Left renal cortex interstitium (tissue), 4 donors: Measurements from ENCODE around the gene SAP130. TPM values are rescaled to one million over a fixed set of nuclear protein-coding genes. Genes with fewer than 3 reads are reported as not detected.

Experiments used
- DNase-seq, 4 donors: peaks; one replicate each; pipeline ENCODE4 v3.0.0-alpha.2; 2013; ENCODE audit warnings: low read depth in 4 of 4, low spot score in 2 of 4, missing footprints in 1 of 4
- polyA plus RNA-seq, 4 donors: library from polyadenylated mRNA; unstranded; fragments of 120-200 nt; gene quantifications; one replicate each; pipeline ENCODE4 v1.2.1, GENCODE V29; 2013; ENCODE audit not compliant: insufficient read length in 4 of 4

The SAP130 gene
- polyA plus RNA-seq, 4 donors: 24.6 to 30.6 (median 25.9) TPM

- DNase-seq: no peak
Measured at GRCh38 chr2:127901339-127902056, 126.4 kb downstream of the SAP130 start.

- no peak for DNase-seq
Measured at GRCh38 chr2:127897531-127898211, 130.2 kb downstream of the SAP130 start.

- no peak for DNase-seq
Measured at GRCh38 chr2:127893494-127893893, 134.4 kb downstream of the SAP130 start.

GRCh38 chr2:127893033-127893432, 134.8 kb downstream of the SAP130 start:
- no peak for DNase-seq

- no peak for DNase-seq
Measured at GRCh38 chr2:127891811-127892210, 136.0 kb downstream of the SAP130 start.

Other genes starting within 250 kb of the SAP130 start
- gene WDR33, start 216.9 kb downstream of the SAP130 start, polyA plus RNA-seq: 10 to 100 TPM; 45.3 to 65.9 (median 54.4) TPM
- 10 to 100 TPM; 34.8 to 38.9 (median 36.5) TPM for gene POLR2D, start 169.9 kb downstream of the SAP130 start, polyA plus RNA-seq
- 10 to 100 TPM; 25.7 to 28.8 (median 27.4) TPM for gene AMMECR1L, start 142.1 kb downstream of the SAP130 start, polyA plus RNA-seq
- 10 to 100 TPM; 34.5 to 42.8 (median 36.5) TPM for gene UGGT1, start 63.1 kb upstream of the SAP130 start, polyA plus RNA-seq